ENCODE measurements around the gene PAIP2. TPM values are rescaled to one million over a fixed set of nuclear protein-coding genes. Genes with fewer than 3 reads are reported as not detected.
A peak's percentile ranks its signal among the peaks of the same experiment; 100 is the strongest.
"Not testable (repeated sequence)": the region's sequence is repeated elsewhere in the genome, so short reads cannot be mapped to it uniquely, and the experiment has no call there.

PAIP2 gene
- total RNA-seq, 1 donor from 2014 or later, result 76.1 TPM

DNA sequence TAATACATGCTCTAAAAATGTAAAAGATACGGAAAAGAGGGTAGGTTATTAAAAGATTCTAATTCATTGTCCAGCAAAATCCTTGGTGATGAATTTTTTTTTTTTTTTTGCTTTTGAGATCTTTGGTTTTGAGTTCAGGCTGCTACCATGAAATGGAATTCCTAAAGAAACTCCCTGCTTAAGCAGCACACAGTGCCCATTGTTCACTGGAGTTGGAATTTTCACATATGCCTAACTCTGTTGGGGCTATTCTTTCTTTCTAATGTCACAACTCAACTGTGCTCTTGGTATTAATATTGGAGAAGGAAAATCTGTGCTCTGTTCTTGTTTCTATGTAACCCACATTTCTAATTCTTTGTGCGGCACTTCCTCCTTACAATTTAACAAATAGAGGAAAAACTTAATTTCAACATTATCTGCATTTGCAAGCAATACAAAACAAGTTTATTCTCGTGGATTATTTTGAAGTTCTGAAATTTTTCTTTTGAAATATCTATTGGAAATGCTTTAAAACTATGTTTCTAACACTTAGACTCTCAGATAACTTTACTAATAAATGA lies 26.5 kb upstream of the PAIP2 start:
- no peak for DNase-seq (ENCODE audit: low read depth in 2 of 2)

DNA sequence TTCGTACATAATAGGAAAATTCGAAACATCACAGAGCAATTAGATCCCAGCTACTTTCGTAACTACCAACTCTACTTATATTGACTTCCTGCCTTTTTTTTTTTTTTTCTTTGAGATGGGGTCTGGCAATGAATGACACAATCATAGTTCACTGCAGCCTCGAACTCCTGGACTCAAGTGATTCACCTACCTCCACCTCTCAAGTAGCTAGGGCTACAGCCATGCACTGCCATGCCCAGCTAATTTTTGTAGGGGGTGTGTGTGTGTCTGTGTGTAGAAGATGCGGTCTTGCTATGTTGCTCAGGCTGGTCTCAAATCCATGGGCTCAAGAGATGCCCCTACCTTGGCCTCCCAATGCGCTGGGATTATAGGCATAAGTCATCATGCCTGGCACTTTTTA lies 5.8 kb upstream of the PAIP2 start:
- no peak for DNase-seq (ENCODE audit: low read depth in 2 of 2)

DNA sequence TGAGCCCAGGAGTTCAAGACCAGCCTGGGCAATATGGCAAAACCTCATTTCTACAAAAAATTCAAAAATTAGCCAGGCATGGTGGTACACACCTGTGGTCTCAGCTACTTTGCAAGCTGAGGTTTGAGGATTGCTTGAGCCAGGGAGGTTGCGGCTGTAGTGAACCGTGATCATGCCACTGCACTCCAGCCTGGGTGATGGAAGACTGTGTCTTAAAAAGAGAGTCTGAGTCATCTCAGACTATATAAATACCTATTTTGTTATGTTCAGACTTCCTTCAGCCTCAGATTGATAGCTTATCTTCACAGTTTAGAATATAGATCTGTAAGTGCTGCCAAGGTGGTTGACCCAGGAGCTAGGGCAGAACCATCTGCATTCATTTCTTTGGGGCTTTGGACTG lies 1.6 kb upstream of the PAIP2 start:
- DNase-seq (ENCODE audit: low read depth in 2 of 2), result no peak

DNA sequence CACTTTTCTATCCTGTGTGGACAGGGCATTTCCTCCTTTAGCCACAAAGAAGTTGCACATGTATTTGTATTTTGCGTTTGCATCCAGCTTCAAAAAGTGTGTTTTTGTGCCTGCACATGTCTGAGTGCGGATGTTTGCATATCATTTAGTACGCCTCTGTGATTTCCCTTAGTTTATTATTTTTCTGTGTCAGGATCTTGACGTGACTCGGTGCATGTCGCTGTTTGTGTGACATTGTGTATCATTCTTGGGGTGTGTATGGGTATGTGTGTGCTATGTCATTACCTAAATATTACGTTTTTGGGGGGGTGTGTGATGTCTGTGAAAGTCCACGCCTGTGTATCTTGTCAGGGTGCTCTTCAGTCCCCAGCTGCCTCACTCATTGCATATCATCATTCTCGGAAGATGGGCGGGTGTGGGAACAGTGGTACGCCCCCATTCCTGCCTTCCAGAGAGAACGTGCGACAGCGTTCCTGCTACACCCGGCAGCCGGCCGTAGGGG lies 416 bp upstream of the PAIP2 start:
- DNase-seq (ENCODE audit: low read depth in 2 of 2), result peak in 1 of 2 donors; percentile 18

DNA sequence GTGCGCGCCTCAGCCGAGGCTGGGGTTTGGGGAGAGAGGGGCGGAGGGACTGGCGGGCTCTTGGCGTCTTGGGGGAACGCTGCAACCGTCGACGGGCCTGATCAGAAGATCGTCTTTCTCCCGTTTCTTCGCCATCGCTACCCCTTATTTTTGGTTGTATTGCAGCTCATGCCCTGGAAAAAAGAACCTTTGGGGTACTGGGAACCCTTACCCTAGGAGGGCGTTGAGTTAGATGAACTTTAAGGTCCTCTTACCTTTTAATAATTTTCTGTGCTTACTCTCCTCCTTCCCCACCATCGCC lies 719 bp downstream of the PAIP2 start:
- DNase-seq (ENCODE audit: low read depth in 2 of 2), result no peak

DNA sequence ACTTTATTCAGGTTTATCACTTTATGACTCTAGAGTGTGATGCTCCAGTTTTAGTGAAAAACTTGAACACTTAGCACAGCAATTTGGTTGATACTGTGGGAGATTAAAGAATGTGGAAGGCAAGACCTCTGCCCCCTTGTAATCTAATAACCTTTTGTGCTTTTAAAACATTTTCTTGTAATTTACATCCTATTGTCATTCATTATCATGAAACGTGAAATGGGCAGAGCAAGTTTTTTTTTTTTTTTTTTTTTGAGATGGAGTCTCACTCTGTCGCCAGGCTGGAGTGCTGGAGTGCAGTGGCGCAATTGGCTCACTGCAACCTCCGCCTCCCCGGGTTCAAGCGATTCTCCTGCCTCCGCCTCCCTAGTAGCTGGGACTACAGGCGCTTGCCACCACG lies 1.8 kb downstream of the PAIP2 start:
- DNase-seq (ENCODE audit: low read depth in 2 of 2), result no peak

DNA sequence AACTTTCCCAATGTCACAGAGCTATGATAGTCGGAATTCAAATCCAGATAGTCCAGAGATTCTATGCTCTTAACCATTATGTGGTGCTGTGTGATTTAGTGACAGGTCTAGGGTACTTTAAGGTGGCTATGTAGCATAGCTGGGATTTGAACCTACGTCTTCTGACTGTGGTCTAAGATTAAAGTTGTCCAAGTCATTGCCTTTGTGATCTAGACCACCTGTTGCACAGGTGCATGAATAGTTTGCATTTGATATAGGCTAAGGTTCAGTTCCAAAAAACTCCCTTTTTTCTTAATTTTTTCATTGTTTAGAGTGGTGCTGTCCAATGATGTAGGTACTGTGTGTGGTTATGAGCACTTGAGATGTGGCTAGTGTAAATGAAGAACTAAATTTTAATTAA lies 2.5 kb downstream of the PAIP2 start:
- no peak for DNase-seq (ENCODE audit: low read depth in 2 of 2)

DNA sequence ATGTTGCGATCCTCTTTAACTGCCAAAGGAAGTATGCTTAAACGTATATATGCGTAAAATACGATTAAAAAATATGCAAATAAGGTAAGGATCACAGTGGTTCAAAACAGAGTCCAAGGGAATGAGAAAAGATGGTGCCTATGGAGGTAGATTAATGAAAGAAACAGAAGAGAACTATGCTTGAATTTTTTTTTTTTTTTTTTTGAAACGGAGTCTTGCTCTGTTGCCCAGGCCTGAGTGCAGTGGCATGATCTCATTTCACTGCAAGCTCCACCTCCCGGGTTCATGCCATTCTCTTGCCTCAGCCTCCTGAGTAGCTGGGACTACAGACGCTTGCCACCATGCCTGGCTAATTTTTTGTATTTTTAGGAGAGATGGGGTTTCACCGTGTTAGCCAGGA lies 3.8 kb downstream of the PAIP2 start:
- DNase-seq (ENCODE audit: low read depth in 2 of 2), result not testable (repeated sequence)

DNA sequence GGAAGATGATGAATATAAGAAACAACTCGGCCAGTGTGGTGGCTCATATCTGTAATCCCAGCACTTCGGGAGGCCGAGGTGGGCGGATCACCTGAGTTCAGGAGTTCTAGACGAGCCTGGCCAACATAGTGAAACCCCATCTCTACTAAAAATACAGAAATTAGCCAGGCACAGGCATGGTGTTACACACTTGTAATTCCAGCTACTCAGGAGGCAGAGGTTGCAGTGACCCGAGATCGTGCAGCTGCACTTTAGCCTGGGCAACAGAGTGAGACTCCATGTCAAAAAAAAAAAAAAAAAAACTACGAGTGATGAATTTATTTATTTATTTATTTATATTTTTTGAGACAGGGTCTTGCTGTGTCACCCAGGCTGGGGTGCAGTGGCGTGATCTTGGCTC lies 6.2 kb downstream of the PAIP2 start:
- DNase-seq (ENCODE audit: low read depth in 2 of 2), result not testable (repeated sequence)

DNA sequence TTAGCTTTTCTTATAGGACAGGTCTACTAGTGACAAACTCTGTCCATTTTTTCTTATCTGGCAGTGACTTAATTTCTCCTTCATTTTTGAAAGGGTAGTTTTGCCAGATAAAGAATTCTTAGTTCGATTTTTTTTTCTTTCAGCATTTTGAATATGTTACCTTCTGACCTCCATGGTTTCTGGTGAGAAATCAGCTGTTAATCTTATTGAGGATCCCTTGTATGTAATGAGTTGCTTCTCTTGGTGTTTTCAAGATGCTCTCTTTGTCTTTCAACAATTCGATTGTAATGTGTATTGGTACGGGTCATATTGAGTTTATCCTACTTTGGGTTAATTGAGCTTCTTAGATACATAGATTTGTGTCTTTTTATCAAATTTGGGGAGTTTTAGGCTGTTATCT lies 12.5 kb downstream of the PAIP2 start:
- no peak for DNase-seq (ENCODE audit: low read depth in 2 of 2)

DNA sequence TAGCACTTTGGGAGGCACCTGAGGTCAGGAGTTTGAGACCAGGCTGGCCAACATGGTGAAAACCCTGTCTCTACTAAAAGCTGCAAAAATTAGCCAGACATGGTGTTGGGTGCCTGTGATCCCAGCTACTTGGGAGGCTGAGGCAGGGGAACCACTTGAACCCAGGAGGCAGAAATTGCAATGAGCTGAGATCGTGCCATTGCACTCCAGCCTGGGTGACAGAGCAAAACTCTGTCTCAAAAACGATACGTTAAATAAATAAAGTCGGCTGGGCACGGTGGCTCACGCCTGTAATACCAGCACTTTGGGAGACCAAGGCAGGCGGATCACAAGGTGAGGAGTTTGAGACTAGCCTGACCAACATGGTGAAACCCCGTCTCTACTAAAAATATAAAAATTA lies 14.2 kb downstream of the PAIP2 start:
- DNase-seq (ENCODE audit: low read depth in 2 of 2), result not testable (repeated sequence)

DNA sequence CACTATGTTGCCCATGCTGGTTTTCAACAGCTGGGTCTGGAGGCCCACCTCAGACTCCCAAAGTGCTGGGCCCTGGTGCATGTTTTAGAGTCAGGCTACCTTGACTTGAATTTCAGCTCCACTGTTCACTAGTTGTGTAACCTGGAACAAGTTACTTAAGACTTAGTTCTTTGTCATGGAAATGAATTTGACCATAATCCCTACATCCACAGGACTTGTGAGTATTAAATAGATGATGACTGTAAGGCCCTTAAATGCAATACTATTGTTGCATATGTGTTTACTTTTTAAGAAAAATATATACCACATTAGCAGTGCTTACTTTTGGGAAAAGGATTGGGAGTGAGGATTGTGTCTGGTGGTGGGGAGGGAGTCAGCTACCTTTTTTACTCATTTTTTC lies 16.4 kb downstream of the PAIP2 start:
- no peak for DNase-seq (ENCODE audit: low read depth in 2 of 2)

DNA sequence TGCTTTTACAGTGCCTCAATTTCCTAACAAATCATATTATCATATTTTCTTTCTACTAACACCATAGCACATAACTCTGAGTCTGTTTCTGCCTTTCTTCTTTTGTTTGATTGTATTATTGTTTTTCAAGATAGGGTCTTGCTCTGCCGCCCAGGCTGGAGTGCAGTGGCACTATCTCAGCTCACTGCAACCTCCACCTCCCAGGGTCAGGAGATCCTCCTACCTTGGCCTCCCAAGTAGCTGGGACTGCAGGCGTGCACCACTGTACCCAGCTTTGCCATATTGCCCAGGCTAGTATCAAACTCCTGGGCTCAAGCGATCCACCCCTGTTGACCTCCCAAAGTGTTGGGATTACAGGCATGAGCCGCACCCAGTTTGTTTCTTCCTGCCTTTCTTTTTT lies 18.7 kb downstream of the PAIP2 start:
- DNase-seq (ENCODE audit: low read depth in 2 of 2), result no peak

DNA sequence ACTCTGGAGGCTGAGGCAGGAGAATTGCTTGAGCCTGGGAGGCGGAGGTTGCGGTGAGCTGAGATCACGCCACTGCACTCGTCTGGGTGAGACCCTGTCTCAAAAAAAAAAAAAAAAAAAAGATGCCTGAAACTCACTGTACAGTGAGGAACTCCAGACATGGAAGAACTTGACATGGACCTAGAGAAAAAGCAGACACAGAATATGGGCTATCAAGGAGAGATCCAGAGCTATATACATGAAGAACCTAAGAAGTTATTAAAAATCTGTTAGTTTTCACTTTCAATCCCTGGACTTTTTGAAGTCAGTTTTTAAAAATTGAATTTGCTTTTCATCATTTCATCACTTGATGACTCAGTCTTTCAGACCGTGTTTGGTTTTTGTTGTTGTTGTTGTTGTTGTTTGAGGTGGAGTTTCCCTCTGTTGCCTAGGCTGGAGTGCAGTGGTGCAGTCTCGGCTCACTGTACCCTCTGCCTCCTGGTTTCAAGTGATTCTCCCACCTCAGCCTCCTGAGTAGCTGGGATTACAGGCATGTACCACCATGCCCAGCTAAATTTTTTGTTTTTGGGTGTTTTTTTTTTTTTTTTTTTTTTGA lies 20.3 kb downstream of the PAIP2 start:
- DNase-seq (ENCODE audit: low read depth in 2 of 2), result no peak

DNA sequence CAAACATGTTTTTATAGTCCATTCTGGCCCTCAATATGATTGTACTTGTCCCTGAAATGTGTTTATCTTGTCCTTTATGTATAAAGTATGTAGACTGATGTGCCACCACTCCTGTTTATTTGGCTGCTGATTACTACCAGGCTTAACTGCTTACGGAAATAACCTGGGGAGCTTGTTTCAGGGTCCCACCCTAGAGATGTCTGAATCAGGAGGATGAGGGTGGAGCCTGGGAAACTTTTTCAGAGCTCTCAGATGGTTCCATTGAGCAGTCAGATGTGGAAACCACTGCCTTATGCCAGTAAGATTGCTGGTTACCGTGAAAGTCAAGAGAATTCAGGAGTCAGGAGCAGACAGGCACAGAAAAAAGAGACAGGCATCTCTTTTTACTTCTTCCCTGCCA lies 22.3 kb downstream of the PAIP2 start:
- DNase-seq (ENCODE audit: low read depth in 2 of 2), result no peak

DNA sequence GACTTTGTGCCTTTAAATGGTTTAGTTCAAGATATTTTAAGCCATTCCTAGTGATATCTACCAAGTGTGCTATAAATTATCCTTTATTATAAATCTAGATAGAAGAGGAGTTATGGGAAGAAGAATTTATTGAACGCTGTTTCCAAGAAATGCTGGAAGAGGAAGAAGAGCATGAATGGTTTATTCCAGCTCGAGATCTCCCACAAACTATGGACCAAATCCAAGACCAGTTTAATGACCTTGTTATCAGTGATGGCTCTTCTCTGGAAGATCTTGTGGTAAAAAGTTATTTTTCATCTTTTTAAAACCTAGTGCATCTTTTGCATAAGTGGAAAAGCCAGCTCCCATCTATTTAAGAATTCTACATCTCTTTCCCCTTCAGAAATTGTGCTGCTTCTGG lies 22.8 kb downstream of the PAIP2 start:
- DNase-seq (ENCODE audit: low read depth in 2 of 2), result no peak

DNA sequence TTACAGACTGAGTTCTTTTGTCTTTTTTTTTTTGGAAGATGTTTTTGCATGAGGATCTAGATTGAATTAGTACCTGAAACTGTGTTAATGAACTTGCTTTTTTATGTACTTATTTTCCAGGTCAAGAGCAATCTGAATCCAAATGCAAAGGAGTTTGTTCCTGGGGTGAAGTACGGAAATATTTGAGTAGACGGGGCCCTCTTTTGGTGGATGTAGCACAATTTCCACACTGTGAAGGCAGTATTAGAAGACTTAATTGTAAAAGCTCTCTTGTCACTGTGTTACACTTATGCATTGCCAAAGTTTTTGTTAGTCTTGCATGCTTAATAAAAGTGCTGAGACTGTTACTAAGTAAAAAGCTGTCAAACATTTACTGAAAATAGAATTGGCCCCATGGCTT lies 27.0 kb downstream of the PAIP2 start:
- no peak for DNase-seq (ENCODE audit: low read depth in 2 of 2)

DNA sequence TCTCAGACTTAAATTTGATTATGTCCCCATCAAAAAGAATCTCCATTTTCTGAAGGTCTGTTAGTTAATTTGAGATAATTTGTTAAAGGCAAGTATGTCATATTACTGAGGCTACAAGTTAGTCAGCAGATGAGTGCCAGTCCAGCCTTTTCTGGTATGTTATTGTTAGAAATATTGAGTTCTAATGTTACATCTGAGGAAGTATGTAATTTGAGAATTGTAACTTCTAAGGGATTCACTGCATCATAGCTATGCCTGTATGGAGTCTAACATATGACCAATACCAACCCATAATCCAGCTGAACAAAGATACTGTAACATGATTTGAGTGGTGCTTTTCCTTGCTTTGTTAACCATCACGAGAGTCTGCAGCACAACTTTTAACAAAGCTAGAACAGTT lies 27.5 kb downstream of the PAIP2 start:
- DNase-seq (ENCODE audit: low read depth in 2 of 2), result no peak

DNA sequence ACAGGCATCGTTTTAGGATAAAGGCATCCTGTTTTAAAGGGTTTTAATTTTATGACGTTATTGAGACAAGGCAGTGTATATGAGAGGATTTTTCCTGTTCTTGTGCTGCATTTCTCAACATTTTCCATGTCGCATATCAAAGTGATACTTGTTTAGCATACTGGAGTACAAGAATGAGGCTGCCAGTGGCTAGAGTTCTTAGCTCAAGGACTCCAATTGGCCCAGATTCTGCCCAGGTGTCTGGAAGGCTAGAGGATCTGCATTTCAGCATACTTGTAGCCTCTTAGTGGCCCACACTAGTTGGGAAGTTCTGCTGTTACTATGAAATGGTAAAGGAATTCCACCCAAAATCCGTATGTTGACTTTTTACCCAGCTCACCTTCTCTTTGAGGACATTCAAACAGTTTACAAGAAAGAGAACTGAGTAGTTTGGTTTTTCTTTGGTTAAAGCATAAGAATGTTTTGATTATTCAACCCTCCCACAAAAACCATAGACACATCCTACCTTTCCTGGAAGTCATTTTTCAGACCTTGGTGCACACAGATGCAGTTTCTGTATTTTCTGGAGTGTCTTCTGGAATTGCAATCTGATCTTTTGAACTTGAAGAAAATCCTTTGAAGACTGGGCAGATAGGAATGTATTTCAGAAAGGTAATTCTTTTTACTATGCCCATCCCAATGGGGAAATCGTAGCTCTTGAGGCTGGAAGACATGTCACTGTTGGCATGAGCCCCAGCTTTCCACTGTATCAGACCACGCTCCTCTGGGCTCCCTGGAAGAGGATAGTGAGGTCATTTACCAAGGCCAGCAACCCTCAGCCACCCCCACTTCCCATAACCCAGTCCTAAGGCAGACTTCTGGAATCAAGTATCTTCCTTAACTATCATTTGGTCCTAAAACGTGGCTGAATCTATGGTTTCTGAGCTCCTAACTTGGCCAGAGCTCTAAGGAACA lies 30.1 kb downstream of the PAIP2 start:
- DNase-seq (ENCODE audit: low read depth in 2 of 2), result no peak

DNA sequence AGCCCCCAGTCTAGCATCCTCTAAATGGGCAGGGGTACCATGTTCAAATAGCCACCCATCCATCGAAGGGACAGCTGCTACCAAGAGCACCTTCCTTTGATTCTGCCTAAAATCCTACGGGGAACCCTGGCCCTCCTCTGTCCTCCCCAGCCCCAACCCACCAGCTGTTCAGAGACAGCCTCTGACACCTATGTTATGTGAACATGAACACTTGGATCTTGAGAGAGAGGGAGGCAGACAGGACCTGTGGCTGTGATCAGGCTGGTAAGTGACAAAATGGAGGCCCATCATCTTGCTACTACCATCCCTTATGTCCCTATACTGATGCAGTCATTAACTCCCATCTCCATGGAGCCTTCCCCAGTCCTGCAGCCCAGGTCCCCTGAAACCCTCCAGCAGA lies 33.3 kb downstream of the PAIP2 start:
- no peak for DNase-seq (ENCODE audit: low read depth in 2 of 2)

DNA sequence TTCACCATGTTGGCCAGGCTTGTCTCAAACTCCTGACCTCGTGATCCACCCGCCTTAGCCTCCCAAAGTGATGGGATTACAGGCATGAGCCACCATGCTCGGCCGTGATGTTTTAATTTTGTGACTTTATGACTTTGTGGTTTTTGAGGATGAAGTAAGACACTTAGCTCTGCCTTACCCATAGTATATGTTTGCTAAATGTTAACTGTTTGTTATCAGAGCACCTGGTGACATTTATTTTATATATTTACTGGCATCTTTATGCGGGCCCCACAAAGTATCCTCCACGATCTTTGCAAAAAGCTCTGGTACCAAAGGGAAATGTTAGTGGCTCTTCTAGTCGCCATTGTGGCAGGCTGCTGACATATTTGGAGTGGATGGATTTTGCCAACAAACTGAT lies 34.7 kb downstream of the PAIP2 start:
- no peak for DNase-seq (ENCODE audit: low read depth in 2 of 2)

DNA sequence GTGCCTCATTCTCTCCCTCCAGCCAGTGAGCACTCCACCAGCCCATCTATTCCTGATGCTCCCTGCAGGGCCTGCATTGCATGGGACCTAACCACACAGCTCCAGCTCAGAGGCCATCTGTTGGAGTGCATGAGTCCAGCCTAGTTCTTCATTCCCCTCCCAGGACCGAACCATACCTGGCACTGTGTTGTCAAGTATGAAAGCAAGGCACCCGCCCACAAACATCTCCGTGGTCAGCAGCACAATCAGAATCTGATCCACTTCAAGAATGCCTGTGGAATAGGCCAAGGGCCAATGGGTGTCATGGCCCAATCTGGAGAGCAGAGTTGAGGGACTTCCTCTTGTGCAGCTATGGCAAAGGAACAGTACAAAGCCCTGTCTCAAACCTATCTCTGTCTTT lies 35.6 kb downstream of the PAIP2 start:
- no peak for DNase-seq (ENCODE audit: low read depth in 2 of 2)

Measured in dermis microvascular lymphatic vessel endothelial cell (primary cell).